HEK293 (cell line): Measurements from ENCODE around the gene NDRG4.

Experiments used
- GLI4 ChIP-seq: fragments of 450-650 bp; formaldehyde crosslinking; IDR thresholded peaks from 2 replicates; pipeline ENCODE4 v1.5.1; 2016; ENCODE audit warnings: missing biosample characterization, missing genetic modification characterization
- KLF10 ChIP-seq: fragments of 450-650 bp; IDR thresholded peaks from 2 replicates; pipeline ENCODE4 v1.5.1; 2018; ENCODE audit warnings: missing biosample characterization, mild to moderate bottlenecking, missing genetic modification characterization
- TCF7L2 ChIP-seq: IDR thresholded peaks from 2 replicates; pipeline ENCODE4 v1.6.1; 2011; ENCODE audit warnings: low read depth, mild to moderate bottlenecking, inconsistent platforms, low read length, moderate library complexity, borderline replicate concordance
- TRIM28 ChIP-seq: IDR thresholded peaks from 2 replicates; pipeline ENCODE4 v1.6.1; 2011; ENCODE audit warnings: low read length, control low read depth, borderline replicate concordance
- YY1 ChIP-seq: fragments of 450-650 bp; formaldehyde crosslinking; IDR thresholded peaks from 2 replicates; pipeline ENCODE4 v1.5.1; 2018; ENCODE audit warnings: missing biosample characterization, missing genetic modification characterization
- ZBTB1 ChIP-seq: fragments of 450-650 bp; formaldehyde crosslinking; IDR thresholded peaks from 2 replicates; pipeline ENCODE4 v1.5.1; 2016; ENCODE audit warnings: missing biosample characterization, missing genetic modification characterization
- ZBTB11 ChIP-seq: fragments of 450-650 bp; formaldehyde crosslinking; conservative IDR thresholded peaks from 2 replicates; pipeline ENCODE4 v1.5.1; 2016; ENCODE audit warnings: low read depth, missing biosample characterization, missing genetic modification characterization
- ZBTB8A ChIP-seq: fragments of 450-650 bp; formaldehyde crosslinking; IDR thresholded peaks from 2 replicates; pipeline ENCODE4 v1.5.1; 2016; ENCODE audit warnings: missing biosample characterization, missing genetic modification characterization
- ZFP37 ChIP-seq: fragments of 450-650 bp; formaldehyde crosslinking; IDR thresholded peaks from 2 replicates; pipeline ENCODE4 v1.5.1; 2016; ENCODE audit warnings: missing biosample characterization, missing genetic modification characterization
- ZIC2 ChIP-seq: fragments of 450-650 bp; formaldehyde crosslinking; IDR thresholded peaks from 2 replicates; pipeline ENCODE4 v1.5.1; 2016; ENCODE audit warnings: missing biosample characterization, missing genetic modification characterization
- ZNF175 ChIP-seq: fragments of 450-650 bp; formaldehyde crosslinking; IDR thresholded peaks from 2 replicates; pipeline ENCODE4 v1.5.1; 2016; ENCODE audit warnings: missing biosample characterization, missing genetic modification characterization
- ZNF223 ChIP-seq: fragments of 450-650 bp; formaldehyde crosslinking; IDR thresholded peaks from 2 replicates; pipeline ENCODE4 v1.5.1; 2016; ENCODE audit warnings: missing biosample characterization, missing genetic modification characterization
- ZNF24 ChIP-seq: fragments of 450-650 bp; formaldehyde crosslinking; IDR thresholded peaks from 2 replicates; pipeline ENCODE4 v1.5.1; 2016; ENCODE audit warnings: missing biosample characterization, missing genetic modification characterization
- ZNF311 ChIP-seq: fragments of 450-650 bp; formaldehyde crosslinking; IDR thresholded peaks from 2 replicates; pipeline ENCODE4 v1.5.1; 2017; ENCODE audit warnings: missing biosample characterization, missing genetic modification characterization, borderline replicate concordance
- ZNF449 ChIP-seq: fragments of 450-650 bp; formaldehyde crosslinking; IDR thresholded peaks from 2 replicates; pipeline ENCODE4 v1.5.1; 2017; ENCODE audit warnings: missing biosample characterization, mild to moderate bottlenecking, missing genetic modification characterization, moderate library complexity
- ZNF518A ChIP-seq: fragments of 450-650 bp; formaldehyde crosslinking; conservative IDR thresholded peaks from 2 replicates; pipeline ENCODE4 v1.5.1; 2016; ENCODE audit warnings: low read depth, missing biosample characterization, missing genetic modification characterization
- ZNF544 ChIP-seq: fragments of 450-650 bp; formaldehyde crosslinking; IDR thresholded peaks from 2 replicates; pipeline ENCODE4 v1.5.0; 2017; ENCODE audit warnings: missing biosample characterization, missing genetic modification characterization
- ZNF585B ChIP-seq: fragments of 450-650 bp; formaldehyde crosslinking; IDR thresholded peaks from 2 replicates; pipeline ENCODE4 v1.5.1; 2016; ENCODE audit warnings: missing biosample characterization, missing genetic modification characterization
- ZNF677 ChIP-seq: fragments of 450-650 bp; IDR thresholded peaks from 2 replicates; pipeline ENCODE4 v1.5.0; 2018; ENCODE audit warnings: missing biosample characterization, mild to moderate bottlenecking, missing genetic modification characterization, moderate library complexity
- ZNF701 ChIP-seq: fragments of 450-650 bp; formaldehyde crosslinking; IDR thresholded peaks from 2 replicates; pipeline ENCODE4 v1.5.1; 2016; ENCODE audit warnings: missing biosample characterization, missing genetic modification characterization

Gene NDRG4

GRCh38 chr16:58501242-58502131, 1.5 kb downstream of the NDRG4 start (continued):
- no peak for TF ChIP-seq ZNF518A
- TF ChIP-seq ZNF175 (tag by site-specific recombination) = no peak
- TF ChIP-seq ZNF449 (tag by site-specific recombination) = no peak
- TF ChIP-seq TCF7L2 = no peak
- no peak for TF ChIP-seq TRIM28
- peak; percentile 69; the same call in 1 of the 2 replicates for TF ChIP-seq ZNF24 (tag by site-specific recombination)
- TF ChIP-seq YY1 = no peak
- TF ChIP-seq GLI4 (tag by site-specific recombination) = no peak
- no peak for TF ChIP-seq ZNF544
- no peak for TF ChIP-seq ZBTB1 (tag by site-specific recombination)
- TF ChIP-seq ZNF311 (tag by site-specific recombination) = no peak
- TF ChIP-seq ZNF223 (tag by site-specific recombination) = no peak
- TF ChIP-seq ZBTB8A (tag by site-specific recombination) = peak; percentile 94
- TF ChIP-seq ZNF701 = no peak
- peak; percentile 86 for TF ChIP-seq KLF10 (tag by site-specific recombination)
- TF ChIP-seq ZNF585B (tag by site-specific recombination) = no peak
- peak; percentile 13 for TF ChIP-seq ZIC2 (tag by site-specific recombination)
- no peak for TF ChIP-seq ZFP37 (tag by site-specific recombination)
- TF ChIP-seq ZBTB11 (tag by site-specific recombination) = no peak
- TF ChIP-seq ZNF677 (tag by site-specific recombination) = no peak
- TF ChIP-seq, all 188 proteins: peak for 38
